IPS-15b (cell line): Measurements from ENCODE around the gene FKBP9.

ENCODE experiments used
- H3K27me3 ChIP-seq: one replicate; pipeline ENCODE4 v1.6.1; 2013; ENCODE audit warnings: low read length; ENCODE audit not compliant: control insufficient read depth, insufficient read depth
- H3K36me3 ChIP-seq: one replicate; pipeline ENCODE4 v1.6.1; 2013; ENCODE audit warnings: low read length; ENCODE audit not compliant: control insufficient read depth, insufficient read depth
- H3K4me1 ChIP-seq: one replicate; pipeline ENCODE4 v1.6.1; 2013; ENCODE audit warnings: mild to moderate bottlenecking, low read length; ENCODE audit not compliant: control insufficient read depth, insufficient read depth
- H3K4me3 ChIP-seq: one replicate; pipeline ENCODE4 v1.5.1; 2013; ENCODE audit warnings: low read depth, low read length
- H3K9ac ChIP-seq: one replicate; pipeline ENCODE4 v1.6.1; 2013; ENCODE audit warnings: low read depth, mild to moderate bottlenecking, low read length
- H3K9me3 ChIP-seq: one replicate; pipeline ENCODE4 v1.6.1; 2013; ENCODE audit warnings: mild to moderate bottlenecking, low read length; ENCODE audit not compliant: control insufficient read depth, insufficient read depth

FKBP9 gene

GRCh38 chr7:33039257-33039902, 82.1 kb downstream of the FKBP9 start:
- no peak overlapping the region for H3K9ac ChIP-seq
- no peaks in the 10 kb centered on the region for H3K4me1 ChIP-seq
- H3K27me3 ChIP-seq = no peaks in the 10 kb centered on the region
- H3K4me3 ChIP-seq = no peak overlapping the region
- H3K36me3 ChIP-seq = no peaks in the 10 kb centered on the region
- H3K9me3 ChIP-seq = no peaks in the 10 kb centered on the region

DNA sequence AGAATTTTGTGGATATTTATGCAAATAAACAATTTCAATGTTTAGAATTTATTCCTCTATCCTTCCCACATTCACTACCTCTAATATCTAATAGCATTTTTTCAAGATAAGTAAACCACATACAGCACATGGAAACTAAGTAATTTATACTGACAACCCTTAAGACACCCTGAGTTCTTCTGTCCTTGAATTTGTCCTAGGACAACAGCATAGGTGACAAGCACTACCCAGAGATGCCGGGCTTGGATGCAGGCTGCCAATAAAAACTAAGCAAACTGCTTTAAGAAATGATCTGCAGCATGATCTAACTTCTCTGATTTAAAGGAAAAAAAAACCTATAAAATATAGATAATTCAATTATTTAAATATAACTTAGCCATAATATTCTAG, 82.7 kb downstream of the FKBP9 start:
- Histone ChIP-seq H3K9me3 (no peaks in the 10 kb centered on the region), H3K27me3 (no peaks in the 10 kb centered on the region), H3K4me1 (no peaks in the 10 kb centered on the region), H3K36me3 (no peaks in the 10 kb centered on the region), H3K4me3 (no peak overlapping the region), H3K9ac (no peak overlapping the region)

DNA sequence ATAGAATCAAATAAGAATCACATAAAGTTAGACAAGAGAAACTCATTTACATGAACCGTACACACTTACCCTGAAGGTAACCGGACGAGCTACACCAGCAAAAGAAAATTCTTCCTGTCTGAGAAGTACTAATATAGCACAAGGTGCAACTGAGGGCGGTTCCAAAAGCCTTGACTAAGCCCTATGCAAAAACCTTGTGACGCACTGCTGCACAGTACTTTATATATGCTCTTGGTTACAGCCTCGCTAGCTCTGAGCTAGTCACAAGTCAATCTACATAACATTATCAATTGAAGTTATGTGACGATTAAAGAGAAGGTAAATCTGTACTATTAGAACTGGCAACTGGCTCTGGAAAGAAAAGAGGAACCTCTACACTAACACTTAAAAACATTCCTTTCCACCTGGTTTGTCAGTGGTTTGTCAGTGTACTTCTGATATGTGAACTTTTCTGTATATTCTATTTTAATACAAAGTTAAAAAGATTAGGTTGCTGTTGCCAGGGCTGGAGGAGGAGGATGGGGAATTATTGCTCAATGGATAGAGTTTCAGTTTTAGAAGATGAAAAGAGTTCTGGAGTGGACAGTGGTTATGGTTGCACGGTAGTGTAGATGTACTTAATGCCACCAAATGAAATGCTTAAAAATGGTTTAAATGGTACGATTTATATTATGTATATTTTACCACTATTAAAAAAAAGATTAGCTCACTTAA, 83.7 kb downstream of the FKBP9 start:
- no peaks in the 10 kb centered on the region for H3K36me3 ChIP-seq
- H3K4me3 ChIP-seq = no peak overlapping the region
- H3K4me1 ChIP-seq = no peaks in the 10 kb centered on the region
- no peaks in the 10 kb centered on the region for H3K9me3 ChIP-seq
- no peaks in the 10 kb centered on the region for H3K27me3 ChIP-seq
- no peak overlapping the region for H3K9ac ChIP-seq

DNA sequence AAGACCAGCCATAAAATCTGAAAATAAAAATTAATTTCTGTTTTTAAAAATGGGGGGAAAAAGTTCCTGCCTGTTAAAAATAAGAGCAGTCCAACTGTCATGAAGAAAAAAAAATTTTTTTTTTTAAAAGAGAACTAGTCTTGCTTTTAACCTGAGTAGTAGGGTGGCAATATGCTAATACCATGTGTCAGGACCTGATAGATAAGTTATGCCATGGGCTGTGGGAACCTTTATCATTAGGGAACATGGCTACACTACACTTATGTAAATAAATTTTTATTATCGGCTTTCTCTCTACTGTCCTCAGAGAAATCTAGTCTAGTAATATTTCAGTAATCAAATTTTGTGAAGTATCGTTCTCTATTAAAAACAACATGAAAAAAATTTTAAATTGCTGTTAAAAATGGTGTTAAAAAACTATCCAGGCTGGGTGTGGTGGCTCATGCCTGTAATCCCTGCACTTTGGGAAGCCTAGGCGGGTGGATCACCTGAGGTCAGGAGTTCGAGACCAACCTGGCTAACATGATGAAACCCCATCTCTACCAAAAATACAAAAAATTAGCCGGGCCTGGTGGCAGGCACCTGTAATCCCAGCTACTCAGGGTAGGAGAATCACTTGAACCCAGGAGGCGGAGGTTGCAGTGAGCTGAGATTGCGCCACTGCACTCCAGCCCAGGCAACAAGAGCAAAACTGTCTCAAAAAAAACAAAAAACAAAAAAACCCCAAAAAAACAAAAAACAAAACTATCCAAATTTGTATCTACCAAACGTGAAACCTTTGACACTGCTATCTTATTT, 84.6 kb downstream of the FKBP9 start:
- no peaks in the 10 kb centered on the region for H3K4me1 ChIP-seq
- no peaks in the 10 kb centered on the region for H3K27me3 ChIP-seq
- no peaks in the 10 kb centered on the region for H3K9me3 ChIP-seq
- H3K9ac ChIP-seq = no peak overlapping the region
- no peaks in the 10 kb centered on the region for H3K36me3 ChIP-seq
- no peak overlapping the region for H3K4me3 ChIP-seq

DNA sequence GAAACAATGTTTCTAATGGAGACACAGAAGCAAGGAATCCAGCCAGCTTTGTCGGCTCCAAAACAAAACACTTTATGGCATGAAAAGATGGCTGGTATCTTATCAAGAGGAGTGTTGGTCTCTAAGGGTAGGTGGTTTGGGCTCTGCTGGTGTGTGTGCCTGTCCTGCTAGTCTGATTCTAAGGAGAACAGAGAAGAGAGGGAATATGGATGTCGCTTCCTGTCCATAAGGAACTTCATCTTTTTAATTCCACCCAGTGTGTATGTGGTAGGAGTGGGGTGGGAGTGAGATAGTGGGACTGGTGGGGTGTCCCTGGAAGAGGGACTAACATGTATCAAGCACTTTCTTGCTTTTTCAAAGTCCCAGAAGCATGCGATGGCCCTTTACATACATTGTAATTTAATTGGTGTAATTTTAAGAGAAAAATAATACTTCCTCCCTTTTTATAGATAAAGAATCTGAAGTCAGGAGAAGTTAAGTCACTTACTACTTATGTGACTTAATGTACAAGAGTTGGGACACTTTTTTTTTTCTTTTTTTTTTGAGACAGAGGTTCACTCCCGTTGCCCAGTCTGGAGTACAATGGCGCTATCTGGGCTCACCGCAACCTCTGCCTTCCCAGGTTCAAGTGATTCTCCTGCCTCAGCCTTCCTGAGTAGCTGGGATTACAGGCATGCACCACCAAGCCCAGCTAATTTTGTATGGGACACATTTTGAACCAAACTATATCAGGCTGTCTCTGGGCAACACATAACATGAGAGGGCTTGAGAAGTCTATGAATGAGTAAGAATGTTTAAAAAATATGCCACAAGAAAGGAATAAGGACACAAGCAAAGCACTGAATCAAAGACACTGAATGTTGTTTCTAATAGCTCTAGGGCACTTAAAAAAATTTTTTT, 86.5 kb downstream of the FKBP9 start:
- no peak overlapping the region for H3K4me3 ChIP-seq
- H3K9me3 ChIP-seq = no peaks in the 10 kb centered on the region
- H3K4me1 ChIP-seq = no peaks in the 10 kb centered on the region
- no peaks in the 10 kb centered on the region for H3K36me3 ChIP-seq
- H3K9ac ChIP-seq = no peak overlapping the region
- H3K27me3 ChIP-seq = no peaks in the 10 kb centered on the region

DNA sequence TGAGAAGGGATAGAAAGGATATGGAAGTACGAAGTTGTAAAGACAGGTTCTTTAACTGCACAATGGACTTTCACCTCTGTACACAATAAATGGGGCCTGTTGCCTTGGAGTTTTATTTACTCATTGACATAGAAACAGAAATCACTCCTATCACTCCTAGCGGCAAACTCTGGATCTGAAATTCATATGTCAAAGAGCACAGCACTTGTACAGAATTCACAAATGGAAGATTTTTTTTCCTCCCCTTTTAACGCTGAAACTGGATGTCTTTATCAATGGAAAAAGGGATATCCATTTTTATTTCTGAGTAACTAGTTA, 87.1 kb downstream of the FKBP9 start:
- no peaks in the 10 kb centered on the region for H3K27me3 ChIP-seq
- no peaks in the 10 kb centered on the region for H3K4me1 ChIP-seq
- no peaks in the 10 kb centered on the region for H3K36me3 ChIP-seq
- H3K4me3 ChIP-seq = no peak overlapping the region
- no peak overlapping the region for H3K9ac ChIP-seq
- no peaks in the 10 kb centered on the region for H3K9me3 ChIP-seq

GRCh38 chr7:33044986-33045385, 87.7 kb downstream of the FKBP9 start:
- H3K4me3 ChIP-seq = no peak overlapping the region
- H3K9ac ChIP-seq = no peak overlapping the region
- no peaks in the 10 kb centered on the region for H3K36me3 ChIP-seq
- no peaks in the 10 kb centered on the region for H3K4me1 ChIP-seq
- H3K9me3 ChIP-seq = no peaks in the 10 kb centered on the region
- H3K27me3 ChIP-seq = no peaks in the 10 kb centered on the region

DNA sequence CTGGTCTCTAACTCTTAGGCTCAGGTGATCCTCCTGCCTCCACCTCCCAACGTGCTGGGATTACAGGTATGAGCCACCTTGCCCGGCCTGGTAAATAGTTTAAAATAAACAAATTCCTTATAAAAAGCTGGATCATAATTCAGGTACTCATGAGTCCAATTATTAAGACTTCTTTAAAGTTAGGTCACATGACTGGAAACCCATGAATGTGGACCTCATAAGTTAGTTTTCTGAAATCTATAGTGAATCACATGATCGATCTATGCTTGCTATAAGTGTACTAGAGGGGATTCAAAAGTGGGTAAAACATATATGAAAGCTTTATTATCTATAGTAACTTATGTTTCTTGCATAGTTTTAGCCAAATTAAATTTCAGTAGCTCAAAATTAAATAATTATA, 91.0 kb downstream of the FKBP9 start:
- H3K9me3 ChIP-seq = no peaks in the 10 kb centered on the region
- H3K36me3 ChIP-seq = no peaks in the 10 kb centered on the region
- no peaks in the 10 kb centered on the region for H3K27me3 ChIP-seq
- no peaks in the 10 kb centered on the region for H3K4me1 ChIP-seq
- H3K9ac ChIP-seq = no peak overlapping the region
- no peak overlapping the region for H3K4me3 ChIP-seq

- Histone ChIP-seq H3K9me3 (no peaks in the 10 kb centered on the region), H3K36me3 (no peaks in the 10 kb centered on the region), H3K27me3 (no peaks in the 10 kb centered on the region), H3K9ac (no peak overlapping the region), H3K4me3 (no peak overlapping the region), H3K4me1 (no peaks in the 10 kb centered on the region)
Observed at GRCh38 chr7:33048704-33049103, 91.5 kb downstream of the FKBP9 start.

DNA sequence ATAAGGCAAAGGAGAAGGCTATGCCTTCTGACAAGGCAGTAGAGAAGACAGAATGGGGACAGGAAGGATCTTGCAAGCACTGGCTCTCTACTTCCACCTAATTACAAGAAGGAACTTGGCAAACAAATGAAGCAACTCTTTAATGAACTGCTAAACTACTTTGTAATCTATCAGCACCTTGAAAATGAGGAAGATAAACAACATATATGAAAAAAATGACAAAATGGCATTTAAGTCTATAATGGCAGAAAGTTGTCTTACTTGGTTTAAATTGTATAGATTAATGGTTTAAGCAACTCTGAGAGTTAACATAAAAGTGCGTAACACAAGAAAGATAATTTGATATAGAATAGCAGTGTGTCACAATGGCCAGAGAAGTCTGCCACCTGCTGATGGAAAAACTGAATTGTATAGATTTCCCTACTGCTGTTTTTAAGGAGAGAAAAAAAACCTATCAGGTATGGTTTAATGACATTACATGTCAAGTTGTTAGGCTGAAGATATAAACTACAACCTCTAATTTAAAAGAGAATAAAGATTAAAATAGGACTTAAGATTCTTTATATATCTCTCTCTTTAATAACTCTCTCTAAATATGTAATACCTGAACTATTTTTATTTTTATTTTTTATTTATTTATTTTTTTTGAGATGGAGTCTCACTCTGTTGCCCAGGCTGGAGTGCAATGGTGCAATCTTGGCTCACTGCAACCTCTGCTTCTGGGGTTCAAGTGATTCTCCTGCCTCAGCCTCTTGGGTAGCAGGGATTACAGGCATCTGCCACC, 93.5 kb downstream of the FKBP9 start:
- Histone ChIP-seq H3K27me3 (no peaks in the 10 kb centered on the region), H3K9ac (no peak overlapping the region), H3K9me3 (no peaks in the 10 kb centered on the region), H3K4me1 (no peaks in the 10 kb centered on the region), H3K36me3 (no peaks in the 10 kb centered on the region), H3K4me3 (no peak overlapping the region)

DNA sequence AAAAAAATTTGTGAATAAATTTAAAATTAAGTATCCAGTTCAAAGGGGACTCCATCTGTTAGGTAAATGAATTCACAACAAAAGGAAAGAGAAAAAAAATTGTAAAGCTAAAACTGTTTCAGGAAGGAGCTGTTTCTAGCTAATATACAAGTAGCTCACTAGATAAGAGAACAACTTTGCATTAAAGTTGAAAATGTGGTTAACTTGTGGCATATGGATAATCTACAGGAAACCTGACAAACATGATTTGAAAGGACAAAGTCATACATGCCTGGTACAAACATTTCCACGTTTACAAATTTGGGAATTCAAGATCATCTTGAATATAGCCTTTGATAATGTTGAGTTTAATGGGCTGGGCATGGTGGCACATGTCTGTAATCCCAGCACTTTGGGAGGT, 96.5 kb downstream of the FKBP9 start:
- no peaks in the 10 kb centered on the region for H3K27me3 ChIP-seq
- no peak overlapping the region for H3K9ac ChIP-seq
- H3K9me3 ChIP-seq = no peaks in the 10 kb centered on the region
- H3K36me3 ChIP-seq = no peaks in the 10 kb centered on the region
- H3K4me3 ChIP-seq = no peak overlapping the region
- H3K4me1 ChIP-seq = no peaks in the 10 kb centered on the region
